ENCODE measurements around the gene PYGO2.
A peak's percentile ranks its signal among the peaks of the same experiment; 100 is the strongest.
"Not testable (repeated sequence)": the region's sequence is repeated elsewhere in the genome, so short reads cannot be mapped to it uniquely, and the experiment has no call there.

Gene PYGO2

GRCh38 chr1:154940213-154940560 lies 21.4 kb downstream of the PYGO2 start:
- no peak for DNase-seq

- no peak for DNase-seq
Measured at GRCh38 chr1:154938604-154939399, 22.8 kb downstream of the PYGO2 start.

GRCh38 chr1:154937988-154938386 lies 23.6 kb downstream of the PYGO2 start:
- DNase-seq, result no peak

GRCh38 chr1:154937085-154937987 lies 24.2 kb downstream of the PYGO2 start:
- peak; percentile 56 for DNase-seq

GRCh38 chr1:154936555-154937084 lies 25.0 kb downstream of the PYGO2 start, which contains the start of gene PMVK:
Gene PMVK, minus strand, starts transcription at chr1:154936719. Its CDS starts 34 bp downstream, at chr1:154936685.
- peak; percentile 64 for DNase-seq

GRCh38 chr1:154935749-154936554 lies 25.6 kb downstream of the PYGO2 start:
- DNase-seq, result no peak

GRCh38 chr1:154934358-154934948 lies 27.1 kb downstream of the PYGO2 start:
- no peak for DNase-seq

GRCh38 chr1:154931940-154932487 lies 29.6 kb downstream of the PYGO2 start:
- no peak for DNase-seq

- DNase-seq, result no peak
Measured at GRCh38 chr1:154926201-154926600, 35.4 kb downstream of the PYGO2 start.

- DNase-seq, result no peak
Measured at GRCh38 chr1:154925335-154926170, 36.0 kb downstream of the PYGO2 start.

GRCh38 chr1:154923695-154924094 lies 37.9 kb downstream of the PYGO2 start:
- no peak for DNase-seq

GRCh38 chr1:154913273-154913672 lies 48.3 kb downstream of the PYGO2 start:
- no peak for DNase-seq

GRCh38 chr1:154912755-154913154 lies 48.8 kb downstream of the PYGO2 start:
- DNase-seq, result no peak

GRCh38 chr1:154911691-154912550 lies 49.7 kb downstream of the PYGO2 start:
- DNase-seq, result no peak

- DNase-seq, result no peak
Measured at GRCh38 chr1:154910851-154911250, 50.7 kb downstream of the PYGO2 start.

- no peak for DNase-seq
Measured at GRCh38 chr1:154908937-154909336, 52.6 kb downstream of the PYGO2 start.

GRCh38 chr1:154908129-154908528 lies 53.5 kb downstream of the PYGO2 start:
- not testable (repeated sequence) for DNase-seq
